AG09309 (cell line): ENCODE results near the gene TRMT2A.
A peak's percentile ranks its signal among the peaks of the same experiment; 100 is the strongest.

Experiments used
- DNase-seq: peaks from one replicate; pipeline ENCODE4 v3.0.0-alpha.2; 2010; ENCODE audit warnings: low read depth
- H3K4me3 ChIP-seq: 2 replicates; pipeline ENCODE4 v1.5.1; 2011; ENCODE audit warnings: mild to moderate bottlenecking, low read depth, low read length, moderate library complexity; ENCODE audit not compliant: control insufficient read depth
- CTCF ChIP-seq: IDR thresholded peaks from 2 replicates; pipeline ENCODE4 v1.5.1; 2011; ENCODE audit warnings: mild to moderate bottlenecking, low read depth, low read length, inconsistent platforms; ENCODE audit not compliant: insufficient read depth, control insufficient read depth; ENCODE audit errors: missing control alignments

Gene TRMT2A

GRCh38 chr22:20089977-20090729 is 26.9 kb downstream of the TRMT2A start:
- peak; percentile 16 for DNase-seq
- H3K4me3 ChIP-seq, result no peak overlapping the region
- no peak for TF ChIP-seq CTCF

- DNase-seq, result no peak
These were observed 27.6 kb downstream of the TRMT2A start for GRCh38 chr22:20089226-20089976.

GRCh38 chr22:20088263-20088648 is 28.8 kb downstream of the TRMT2A start:
- no peak for TF ChIP-seq CTCF
- no peak for DNase-seq
- no peak overlapping the region for H3K4me3 ChIP-seq

More at GRCh38 chr22:20089226-20089976, 27.6 kb downstream of the TRMT2A start:
- H3K4me3 ChIP-seq, result no peak overlapping the region
- no peak for TF ChIP-seq CTCF

- no peak for DNase-seq
- H3K4me3 ChIP-seq, result no peak overlapping the region
- TF ChIP-seq CTCF, result no peak
These were observed 29.4 kb downstream of the TRMT2A start for GRCh38 chr22:20087319-20088262.

- no peak overlapping the region for H3K4me3 ChIP-seq
- no peak for TF ChIP-seq CTCF
- no peak for DNase-seq
These were observed 30.3 kb downstream of the TRMT2A start for GRCh38 chr22:20086763-20087162.

- no peak for DNase-seq
- no peak for TF ChIP-seq CTCF
- H3K4me3 ChIP-seq, result no peak overlapping the region
These were observed 30.9 kb downstream of the TRMT2A start for GRCh38 chr22:20086101-20086599.
